Right ventricle myocardium inferior (tissue), 1 donor: ENCODE measurements around the gene PID1. TPM values are rescaled to one million over a fixed set of nuclear protein-coding genes. Genes with fewer than 3 reads are reported as not detected.
A peak's percentile ranks its signal among the peaks of the same experiment; 100 is the strongest.
"Not testable (repeated sequence)": the region's sequence is repeated elsewhere in the genome, so short reads cannot be mapped to it uniquely, and the experiment has no call there.

Source experiments
- ATAC-seq: fragments of 200-7000 bp; cut with Tn5 transposase; one replicate; pipeline ENCODE4 v1.9.1; 2020; ENCODE audit warnings: mild to moderate bottlenecking, moderate library complexity
- DNase-seq: peaks from one replicate; pipeline ENCODE4 v3.0.0; 2021; ENCODE audit errors: missing footprints
- intact Hi-C: fragments of 100-400 bp; cut with DNase I; formaldehyde crosslinking; loops from one replicate; pipeline ENCODE4 v1.11.0; 2022
- total RNA-seq: library from RNA; stranded (reverse); fragmentation: NEBNext Ultra II Directional; extraction: Animal tissue kit (Norgen Biotek cat#: 25700); gene quantifications from one replicate; pipeline ENCODE4 v1.2.1, GENCODE V29; 2021
- donor health status: DM: no; HTN: yes; CAD: no; lungs with severe emphysema.

PID1 gene
- total RNA-seq, 1 donor from 2014 or later = 8.4 TPM

DNA sequence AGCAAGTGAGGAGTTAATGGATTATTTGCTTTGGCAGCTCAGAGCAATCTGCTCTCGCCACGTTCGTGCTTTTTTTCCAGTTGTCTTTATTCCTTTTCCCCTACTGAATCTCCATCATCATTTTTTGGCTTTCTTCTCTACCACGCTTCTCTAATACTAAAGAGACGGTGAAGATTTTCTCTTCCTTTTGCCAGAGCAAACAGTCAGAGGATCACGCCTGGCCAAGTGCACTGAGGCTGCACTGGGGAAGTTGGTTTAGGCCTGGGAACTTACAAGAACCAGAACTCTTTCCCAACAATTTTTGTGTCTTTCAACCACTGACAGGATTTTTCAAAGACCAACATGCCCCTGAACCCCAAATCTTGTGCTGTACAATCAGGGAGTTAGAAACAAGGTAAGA is 172.3 kb downstream of the PID1 start:
- ATAC-seq (peak; percentile 56), DNase-seq (no peak)
- intact Hi-C loops = no loop called here

DNA sequence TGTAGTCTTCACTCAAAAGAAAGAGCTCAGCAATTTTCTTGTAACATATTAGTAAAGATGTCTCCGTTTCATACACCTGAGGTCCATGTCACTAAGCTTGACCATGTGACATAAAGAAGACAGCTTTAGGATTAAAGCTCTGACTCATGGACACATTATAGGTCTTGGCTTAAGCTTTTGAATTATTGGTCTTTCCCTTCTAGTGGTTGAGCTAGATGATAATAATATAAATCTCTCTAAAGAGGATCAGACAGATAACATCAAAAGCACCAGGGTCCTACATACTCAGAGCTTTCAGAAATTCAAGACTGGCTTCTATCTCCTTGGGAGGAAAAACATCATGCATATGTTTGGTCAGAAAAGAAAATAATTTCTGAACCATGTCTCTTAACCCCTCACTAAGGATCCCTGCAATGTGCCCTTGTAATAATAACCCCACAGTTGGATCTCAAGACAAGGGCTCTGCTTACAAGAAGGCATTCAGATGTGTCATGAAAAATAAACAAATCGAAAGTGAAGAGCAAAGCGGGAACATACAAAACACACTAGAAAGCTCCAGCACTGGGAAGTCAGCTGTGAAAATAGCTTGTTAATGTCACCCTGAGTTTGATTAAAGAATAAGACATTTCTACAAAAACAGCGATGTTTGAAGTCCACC is 174.5 kb downstream of the PID1 start:
- no peak for ATAC-seq
- intact Hi-C loops = no loop called here
- no peak for DNase-seq

DNA sequence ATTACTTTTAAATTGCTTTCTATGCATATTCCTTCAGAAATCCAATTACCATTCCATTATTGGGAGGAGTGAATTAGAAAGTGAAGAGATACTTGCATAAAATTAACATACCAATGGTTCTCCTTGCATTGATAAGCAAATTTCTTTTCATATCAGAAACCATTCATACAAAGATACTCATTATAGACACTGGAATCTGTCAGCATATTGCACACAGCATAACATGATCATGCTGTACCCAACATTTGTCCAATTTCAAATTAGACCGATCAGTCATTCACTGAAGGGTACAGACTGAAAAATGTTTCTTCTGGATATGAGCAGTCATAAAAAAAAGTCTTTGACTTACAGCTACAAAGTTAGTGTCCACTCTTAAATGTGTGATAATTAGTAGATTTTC is 175.6 kb downstream of the PID1 start:
- ATAC-seq (no peak), DNase-seq (no peak)

DNA sequence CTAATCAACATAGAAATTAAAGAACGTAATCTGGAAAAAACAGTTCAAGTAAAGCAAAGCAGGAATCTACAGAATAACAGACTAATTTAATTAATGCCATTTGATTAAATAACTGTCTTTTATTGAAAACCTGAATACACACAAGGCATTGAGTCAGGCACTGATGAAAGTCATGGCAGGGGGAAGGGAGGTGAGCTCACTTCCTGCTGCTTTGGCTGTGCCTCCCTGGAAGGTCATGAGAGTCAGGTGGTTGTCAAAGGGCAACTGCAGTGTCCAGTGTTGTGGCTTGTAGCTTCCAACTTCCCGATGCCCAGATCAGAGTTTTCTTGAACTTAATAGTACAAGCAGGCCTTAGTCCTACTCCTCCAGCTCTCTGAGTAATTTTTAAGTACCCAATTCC is 180.9 kb downstream of the PID1 start:
- ATAC-seq (peak; percentile 32), DNase-seq (no peak)
- intact Hi-C loops = no loop called here

More for the DNA sequence above, 175.6 kb downstream of the PID1 start:
- intact Hi-C loops = no loop called here

DNA sequence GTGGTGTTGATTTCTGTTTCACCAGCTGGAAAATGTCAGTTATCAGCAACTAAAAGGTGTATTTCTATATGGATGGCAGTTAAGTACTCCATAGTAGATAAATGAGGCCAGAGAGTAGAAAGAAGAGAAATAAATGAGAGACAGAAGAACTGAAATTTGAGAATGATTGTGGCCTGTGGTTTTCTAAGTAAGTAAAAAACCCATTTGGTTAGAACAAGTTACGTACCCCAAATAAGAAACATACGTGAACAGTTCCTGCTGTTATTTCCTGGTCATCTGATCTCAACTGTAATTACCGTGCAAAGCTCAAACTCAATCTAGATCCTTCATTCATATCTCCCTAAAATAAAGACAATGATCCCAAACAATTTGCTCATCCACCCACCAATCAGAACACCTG is 181.3 kb downstream of the PID1 start:
- no peak for DNase-seq
- ATAC-seq = no peak
- intact Hi-C loops = no loop called here

DNA sequence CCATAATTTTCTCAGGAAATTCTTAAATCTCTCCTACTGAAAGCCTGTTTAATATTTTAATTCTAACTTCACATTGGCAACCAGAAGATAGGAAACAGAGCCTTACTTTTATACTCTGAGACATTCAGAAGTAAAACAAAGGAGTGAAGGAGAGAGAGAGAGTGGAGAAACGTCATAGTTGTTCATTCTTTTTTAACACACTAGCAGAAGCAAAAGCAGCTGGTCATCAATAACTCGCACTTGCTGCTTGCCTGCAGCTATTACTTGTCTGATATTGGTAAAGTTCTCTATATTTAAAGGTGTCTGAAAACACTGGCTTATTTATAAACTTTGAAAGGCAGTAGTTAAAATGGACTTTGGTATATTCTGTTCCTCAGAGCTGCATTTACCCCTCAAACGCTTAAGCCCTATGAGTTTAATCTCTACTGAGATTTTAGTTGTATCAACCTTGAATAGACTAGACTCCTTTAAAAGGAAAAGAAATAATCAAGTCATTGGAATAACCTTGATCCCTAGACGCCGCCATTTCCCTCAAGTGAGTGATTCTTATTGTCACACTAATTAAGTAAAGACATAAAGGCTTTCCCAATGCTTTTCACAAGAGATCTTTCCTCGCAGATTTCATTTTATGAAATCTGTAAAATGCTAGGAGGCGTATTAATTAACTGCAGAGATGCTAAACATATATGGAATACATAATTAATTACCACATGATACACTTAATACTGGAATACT is 182.0 kb downstream of the PID1 start:
- ATAC-seq (no peak), DNase-seq (no peak)
- intact Hi-C loops = no loop called here

DNA sequence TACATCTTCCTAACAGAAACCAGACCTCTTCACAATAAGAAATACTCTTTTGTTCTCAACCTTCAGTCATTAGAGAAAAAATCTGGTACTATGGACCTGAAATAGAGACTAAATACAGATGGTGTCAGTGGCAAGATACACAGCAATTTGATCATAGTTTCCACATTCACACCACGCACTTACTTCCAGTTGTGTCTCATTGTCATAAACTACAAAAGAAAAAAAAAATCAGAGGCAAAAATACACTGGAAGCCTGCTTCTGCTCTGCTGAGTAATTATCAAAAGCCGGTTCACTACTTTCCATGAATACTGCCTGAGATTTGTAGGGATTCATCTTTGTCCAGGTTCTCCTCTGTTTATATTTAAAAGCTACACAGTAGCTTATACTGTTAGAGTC is 182.6 kb downstream of the PID1 start:
- DNase-seq (no peak), ATAC-seq (no peak)
- intact Hi-C loops = no loop called here

DNA sequence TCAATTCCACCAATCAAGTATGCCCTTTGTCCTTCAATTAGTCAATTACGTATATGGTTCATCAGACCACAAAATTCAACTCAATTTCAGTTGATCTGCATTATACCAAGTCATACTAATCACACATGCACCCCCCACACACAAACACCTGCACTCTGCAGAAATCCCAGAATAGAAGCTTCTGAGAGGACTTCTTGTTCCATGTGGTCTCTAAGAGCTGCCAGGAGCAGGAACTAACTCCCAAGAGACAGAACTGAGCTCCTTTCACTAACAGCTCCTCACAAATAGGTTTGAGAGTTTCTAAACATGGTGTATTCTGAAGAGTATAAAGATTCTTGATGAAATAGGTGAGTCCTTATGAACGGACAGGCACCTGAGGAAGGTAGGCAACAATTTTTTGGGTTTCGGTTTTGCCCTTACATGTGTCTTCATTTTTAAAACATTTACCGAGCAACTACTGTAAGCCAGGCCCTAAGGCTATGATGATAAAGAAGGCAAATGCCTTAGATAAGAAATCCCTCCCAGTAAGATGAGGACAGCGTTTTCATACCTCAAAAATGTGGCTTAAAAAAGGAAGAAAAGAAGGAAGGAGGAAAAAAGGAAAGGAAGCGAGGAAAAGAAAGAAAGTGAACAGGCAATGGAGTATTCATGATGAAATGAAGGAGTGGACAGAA is 183.1 kb downstream of the PID1 start:
- DNase-seq (no peak), ATAC-seq (peak; percentile 53)
- intact Hi-C loops = no loop called here

DNA sequence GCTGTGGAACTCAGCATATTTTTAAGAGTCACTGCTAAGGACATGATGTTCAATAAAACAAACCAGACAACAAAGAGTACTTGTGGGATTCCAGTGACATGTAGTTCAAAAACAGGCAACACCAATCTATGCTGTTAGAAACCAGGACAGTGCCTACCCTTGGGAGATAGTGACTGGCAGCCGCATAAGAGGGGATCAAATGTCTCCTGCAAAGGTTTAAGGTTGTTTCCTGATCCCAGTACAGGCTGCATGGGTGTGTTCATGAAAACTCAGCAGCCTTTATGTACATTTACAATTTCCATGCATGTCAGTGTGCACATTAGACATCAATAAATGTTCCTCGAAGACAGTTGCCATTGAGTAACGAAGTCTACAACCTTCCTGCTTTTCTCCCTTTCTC is 183.8 kb downstream of the PID1 start:
- peak; percentile 48 for ATAC-seq
- DNase-seq = no peak
- intact Hi-C loops = no loop called here

DNA sequence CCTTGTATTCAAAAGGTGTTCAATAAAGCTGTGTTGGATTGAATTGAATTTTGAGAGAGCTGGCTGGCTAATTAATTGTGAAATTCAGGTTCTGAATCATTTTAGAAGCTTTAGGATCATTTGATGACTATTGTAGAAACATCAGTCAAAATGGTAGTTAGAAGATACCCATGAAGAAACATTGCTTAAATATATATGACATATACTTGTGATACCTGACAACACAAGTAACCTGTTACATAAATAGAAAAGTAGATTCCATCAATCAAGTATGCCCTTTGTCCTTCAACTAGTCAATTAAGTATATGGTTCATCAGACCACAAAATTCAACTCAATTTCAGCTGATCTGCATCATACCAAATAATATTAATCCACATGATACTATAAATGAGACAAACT is 185.6 kb downstream of the PID1 start:
- no peak for DNase-seq
- intact Hi-C loops = no loop called here
- ATAC-seq = no peak

DNA sequence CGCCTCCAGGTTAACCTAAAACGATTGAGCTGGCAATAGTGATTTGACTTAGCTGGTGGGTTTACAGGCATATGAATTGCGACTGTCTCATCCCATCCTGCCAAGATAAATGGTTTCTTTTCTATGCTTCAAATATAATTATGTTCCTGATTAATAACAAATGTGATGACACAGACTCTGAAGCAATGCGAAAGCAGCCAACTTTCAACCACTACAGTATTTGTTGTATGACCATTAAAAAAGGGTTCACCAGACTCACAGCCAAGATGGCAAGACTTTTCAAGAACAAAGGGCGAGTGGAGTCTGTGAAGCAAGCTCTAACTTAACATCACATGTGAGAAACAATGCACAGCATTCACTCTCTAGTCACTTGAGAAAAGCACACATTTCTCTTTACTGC is 186.6 kb downstream of the PID1 start:
- ATAC-seq = no peak
- intact Hi-C loops = loop anchor here (5.0 kb wide), 1 partner anchor 37 kb away; no protein-coding TSS in a partner anchor

DNA sequence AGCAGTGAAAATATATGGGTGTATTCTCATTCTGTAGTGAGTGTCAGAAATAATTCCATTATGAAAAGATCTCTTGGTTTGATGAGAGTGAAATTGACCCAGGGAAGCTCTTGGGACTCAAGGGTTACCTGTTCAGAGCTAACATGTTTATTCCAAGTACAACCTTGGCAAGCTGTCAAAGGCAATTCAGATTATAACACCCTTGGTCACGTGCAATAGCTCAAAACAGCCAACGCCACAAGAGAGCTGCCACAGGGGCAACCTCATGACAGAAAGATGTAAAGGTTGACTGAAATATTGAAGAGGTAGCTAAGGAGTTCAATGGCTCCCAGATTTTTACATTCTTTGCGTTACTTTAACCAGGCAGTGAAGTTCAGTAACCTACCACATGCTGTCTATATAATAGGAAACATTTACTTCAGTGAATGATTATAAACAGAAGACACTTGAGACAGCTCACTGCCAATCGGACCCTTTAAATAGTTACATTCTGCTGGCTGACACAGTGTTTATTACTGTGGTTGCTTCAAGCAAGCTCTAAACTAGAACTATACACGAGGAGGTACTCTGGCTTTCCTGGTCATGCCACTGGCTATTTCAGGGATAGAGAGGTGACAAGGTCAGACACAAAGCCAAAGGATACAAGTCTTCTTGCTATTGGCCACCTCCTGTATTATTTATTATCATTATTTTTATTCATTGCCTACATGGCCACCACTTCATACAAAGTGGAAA is 187.3 kb downstream of the PID1 start:
- DNase-seq = no peak
- peak; percentile 77 for ATAC-seq
- intact Hi-C loops = loop anchor here (5.0 kb wide), 1 partner anchor 36 kb away; no protein-coding TSS in a partner anchor

More for the DNA sequence above, 186.6 kb downstream of the PID1 start:
- no peak for DNase-seq

DNA sequence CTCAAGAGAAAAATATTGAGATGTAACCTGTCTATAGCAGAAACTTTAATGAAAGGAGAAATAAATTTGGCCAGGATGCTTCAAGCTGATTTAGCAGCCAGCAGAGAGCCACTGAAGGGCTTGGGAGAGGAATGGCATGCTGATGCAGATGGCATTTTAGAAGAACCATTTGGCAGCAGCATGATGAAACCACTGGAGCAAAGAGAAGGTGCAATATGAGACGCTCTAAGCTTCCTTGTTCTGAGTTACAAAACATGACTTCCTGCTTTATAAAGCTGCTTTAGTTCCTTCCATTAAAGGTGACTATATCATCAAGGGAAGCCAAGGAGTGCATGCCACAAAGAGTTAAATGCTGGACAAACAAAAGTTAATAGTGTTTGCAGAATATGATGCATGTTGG is 189.7 kb downstream of the PID1 start:
- no peak for DNase-seq
- ATAC-seq = no peak
- intact Hi-C loops = loop anchor here (5.0 kb wide), 1 partner anchor 34 kb away; no protein-coding TSS in a partner anchor

DNA sequence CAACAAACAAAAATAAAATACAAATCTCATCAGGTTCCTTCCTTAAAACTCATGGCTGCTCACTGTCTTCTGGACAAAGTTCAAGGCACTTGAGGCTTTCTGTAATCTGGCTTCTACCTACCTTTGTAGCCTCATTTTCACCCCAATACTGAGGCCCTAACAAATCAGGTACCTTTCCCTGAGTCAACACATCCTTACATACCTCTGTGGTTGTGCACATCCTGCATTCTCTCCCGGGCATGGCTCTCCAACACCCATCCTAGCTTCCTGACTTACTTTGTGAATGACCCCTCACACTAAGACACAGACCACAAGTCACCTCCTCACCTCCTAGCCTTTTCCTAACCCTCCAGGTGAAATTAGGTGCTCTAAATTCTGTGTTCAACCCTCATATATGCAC is 190.9 kb downstream of the PID1 start:
- no peak for DNase-seq
- intact Hi-C loops = loop anchor here (5.0 kb wide), 1 partner anchor 33 kb away; no protein-coding TSS in a partner anchor
- no peak for ATAC-seq

DNA sequence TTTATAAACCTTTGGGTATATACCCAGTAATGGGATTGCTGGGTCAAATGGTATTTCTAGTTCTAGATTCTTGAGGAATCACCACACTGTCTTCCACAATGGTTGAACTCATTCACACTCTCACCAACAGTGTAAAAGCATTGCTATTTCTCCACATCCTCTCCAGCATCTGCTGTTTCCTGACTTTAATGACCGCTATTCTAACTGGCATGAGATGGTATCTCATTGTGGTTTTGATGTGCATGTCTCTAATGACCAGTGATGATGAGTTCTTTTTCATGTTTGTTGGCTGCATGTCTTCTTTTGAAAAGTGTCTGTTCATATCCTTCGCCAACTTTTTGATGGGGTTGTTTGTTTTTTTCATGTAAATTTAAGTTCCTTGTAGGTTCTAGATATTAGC is 194.2 kb downstream of the PID1 start:
- intact Hi-C loops, DNase-seq, ATAC-seq: not testable (repeated sequence)

DNA sequence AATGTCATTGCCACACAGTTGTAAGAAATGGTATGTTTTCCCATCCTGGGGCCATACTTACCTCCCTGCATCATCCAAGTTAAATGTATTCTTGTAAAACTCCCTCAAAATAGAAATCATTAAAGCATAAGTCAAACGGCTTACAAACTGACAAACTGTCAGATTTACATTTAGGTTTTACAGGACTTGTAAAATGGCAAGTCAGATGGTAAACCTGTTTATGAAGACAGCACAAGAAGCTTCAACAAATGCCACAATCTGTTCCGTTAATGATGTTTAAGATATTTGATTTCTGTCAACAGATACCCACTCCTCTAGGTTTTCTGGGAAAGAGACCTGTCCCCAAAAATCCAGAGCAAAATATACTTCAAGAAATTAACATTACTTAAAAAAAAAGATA is 197.2 kb downstream of the PID1 start:
- DNase-seq (no peak), ATAC-seq (no peak)
- intact Hi-C loops = no loop called here

DNA sequence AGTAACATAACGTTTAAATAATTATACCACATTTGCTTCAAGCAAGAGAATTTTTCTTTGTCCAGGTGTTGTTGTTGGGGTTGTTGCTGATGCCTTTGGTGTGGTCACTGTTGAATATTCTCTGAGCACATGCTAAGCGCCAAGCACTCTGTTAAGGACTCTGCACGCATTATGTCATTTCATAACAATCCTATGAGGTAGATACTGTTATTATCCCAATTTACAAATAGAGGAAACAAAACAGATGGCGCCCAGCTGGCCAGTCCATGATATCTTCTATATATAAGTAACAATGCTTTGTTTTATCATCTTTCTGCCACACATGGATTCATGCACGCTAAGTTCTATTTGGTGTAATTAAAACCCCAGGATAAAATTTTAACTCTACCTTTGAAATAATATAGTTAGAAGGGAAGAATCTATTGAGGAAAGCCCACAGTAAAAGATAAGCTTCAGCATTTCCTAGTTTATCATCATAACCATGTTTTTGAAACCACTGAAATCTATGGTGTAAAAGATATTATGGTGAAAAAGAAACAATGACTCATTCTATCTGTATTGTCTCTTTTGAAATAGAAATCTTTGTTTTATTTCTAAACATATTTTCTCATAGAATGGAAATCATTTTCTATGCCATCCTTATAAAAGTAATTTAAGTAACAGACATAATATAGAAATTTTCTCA is 199.7 kb downstream of the PID1 start:
- peak; percentile 73 for ATAC-seq
- peak; percentile 63 for DNase-seq
- intact Hi-C loops = no loop called here

DNA sequence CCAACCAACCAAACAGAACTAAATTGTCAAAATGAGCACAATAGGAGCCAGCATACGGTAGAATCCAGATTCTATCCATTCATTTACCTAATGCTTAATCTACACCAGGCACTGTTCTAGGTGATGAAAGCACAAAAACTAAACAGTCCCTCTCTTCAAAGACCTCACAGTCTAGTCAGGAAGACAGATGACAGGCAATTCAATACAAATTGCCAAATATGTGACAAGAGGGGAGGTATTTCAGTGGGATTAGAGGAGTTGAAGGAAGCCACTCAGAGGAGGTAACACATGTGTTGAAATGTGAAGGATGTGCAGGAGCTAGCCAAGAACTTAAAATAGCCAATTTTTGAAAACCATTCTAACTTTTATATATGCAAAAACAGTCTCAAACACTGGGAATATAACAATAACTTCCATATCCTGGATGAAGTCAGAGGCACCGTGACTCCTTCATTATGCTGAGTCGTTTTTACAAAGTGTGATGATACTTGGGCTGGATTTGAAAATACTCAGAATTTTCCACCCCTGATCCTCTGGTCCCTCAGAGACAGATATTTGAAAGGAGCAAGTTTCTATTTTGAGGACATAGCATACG is 204.9 kb downstream of the PID1 start:
- no peak for DNase-seq
- ATAC-seq = peak; percentile 40
- intact Hi-C loops = no loop called here
